ENCODE measurements around the gene CST7.

The CST7 gene

GRCh38 chr20:25007491-25008305, 58.6 kb downstream of the CST7 start:
- H3K9ac ChIP-seq (ENCODE audit: low read depth, low read length) = no peak overlapping the region
- H3K27me3 ChIP-seq (ENCODE audit: control insufficient read depth, insufficient read depth, low read length) = no peaks in the 10 kb centered on the region
- H3K4me1 ChIP-seq (ENCODE audit: control insufficient read depth, insufficient read depth, low read length) = no peaks in the 10 kb centered on the region
- no peaks in the 10 kb centered on the region for H3K36me3 ChIP-seq (ENCODE audit: control insufficient read depth, insufficient read depth, low read length)
- no peaks in the 10 kb centered on the region for H3K9me3 ChIP-seq (ENCODE audit: control insufficient read depth, insufficient read depth, low read length)
- no peak overlapping the region for H3K4me3 ChIP-seq (ENCODE audit: low read depth, low read length)

GRCh38 chr20:25008388-25009217, 59.5 kb downstream of the CST7 start:
- no peaks in the 10 kb centered on the region for H3K27me3 ChIP-seq (ENCODE audit: control insufficient read depth, insufficient read depth, low read length)
- H3K9ac ChIP-seq (ENCODE audit: low read depth, low read length) = no peak overlapping the region
- H3K36me3 ChIP-seq (ENCODE audit: control insufficient read depth, insufficient read depth, low read length) = no peaks in the 10 kb centered on the region
- no peaks in the 10 kb centered on the region for H3K9me3 ChIP-seq (ENCODE audit: control insufficient read depth, insufficient read depth, low read length)
- no peak overlapping the region for H3K4me3 ChIP-seq (ENCODE audit: low read depth, low read length)
- no peaks in the 10 kb centered on the region for H3K4me1 ChIP-seq (ENCODE audit: control insufficient read depth, insufficient read depth, low read length)
